AG09309 (cell line): Measurements from ENCODE around the gene PI4KA.

ENCODE experiments used
- DNase-seq: peaks from one replicate; pipeline ENCODE4 v3.0.0-alpha.2; 2010; ENCODE audit warnings: low read depth
- H3K4me3 ChIP-seq: 2 replicates; pipeline ENCODE4 v1.5.1; 2011; ENCODE audit warnings: mild to moderate bottlenecking, low read depth, low read length, moderate library complexity; ENCODE audit not compliant: control insufficient read depth
- TF ChIP-seq, protein P1 (sequence below): IDR thresholded peaks from 2 replicates; pipeline ENCODE4 v1.5.1; 2011; ENCODE audit warnings: mild to moderate bottlenecking, low read depth, low read length, inconsistent platforms; ENCODE audit not compliant: insufficient read depth, control insufficient read depth; ENCODE audit errors: missing control alignments

PI4KA gene

GRCh38 chr22:20659920-20660319, 198.7 kb downstream of the PI4KA start:
- DNase-seq = no peak
- H3K4me3 ChIP-seq = no peak overlapping the region
- TF ChIP-seq, protein P1, sequence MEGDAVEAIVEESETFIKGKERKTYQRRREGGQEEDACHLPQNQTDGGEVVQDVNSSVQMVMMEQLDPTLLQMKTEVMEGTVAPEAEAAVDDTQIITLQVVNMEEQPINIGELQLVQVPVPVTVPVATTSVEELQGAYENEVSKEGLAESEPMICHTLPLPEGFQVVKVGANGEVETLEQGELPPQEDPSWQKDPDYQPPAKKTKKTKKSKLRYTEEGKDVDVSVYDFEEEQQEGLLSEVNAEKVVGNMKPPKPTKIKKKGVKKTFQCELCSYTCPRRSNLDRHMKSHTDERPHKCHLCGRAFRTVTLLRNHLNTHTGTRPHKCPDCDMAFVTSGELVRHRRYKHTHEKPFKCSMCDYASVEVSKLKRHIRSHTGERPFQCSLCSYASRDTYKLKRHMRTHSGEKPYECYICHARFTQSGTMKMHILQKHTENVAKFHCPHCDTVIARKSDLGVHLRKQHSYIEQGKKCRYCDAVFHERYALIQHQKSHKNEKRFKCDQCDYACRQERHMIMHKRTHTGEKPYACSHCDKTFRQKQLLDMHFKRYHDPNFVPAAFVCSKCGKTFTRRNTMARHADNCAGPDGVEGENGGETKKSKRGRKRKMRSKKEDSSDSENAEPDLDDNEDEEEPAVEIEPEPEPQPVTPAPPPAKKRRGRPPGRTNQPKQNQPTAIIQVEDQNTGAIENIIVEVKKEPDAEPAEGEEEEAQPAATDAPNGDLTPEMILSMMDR = no peak

DNA sequence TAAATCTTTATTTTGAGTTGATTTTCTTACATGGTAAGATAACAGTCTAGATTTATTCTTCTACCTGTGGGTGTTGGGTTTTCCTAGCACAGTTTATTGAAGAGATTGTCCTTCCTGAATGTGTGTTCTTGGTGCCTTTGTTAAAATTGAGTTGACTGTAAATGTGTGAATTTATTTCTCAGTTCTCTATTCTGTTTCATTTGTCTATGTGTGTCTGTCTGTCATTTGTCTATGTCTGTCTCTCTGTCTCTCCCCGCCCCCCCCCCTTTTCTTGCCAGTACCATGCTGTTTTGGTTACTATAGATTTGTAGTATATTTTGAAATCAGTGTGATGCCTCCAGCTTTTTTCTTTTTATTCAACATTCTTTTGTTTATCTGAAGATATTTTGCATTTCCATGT, 199.4 kb downstream of the PI4KA start:
- no peak for DNase-seq
- TF ChIP-seq, protein P1 = no peak
- H3K4me3 ChIP-seq = no peak overlapping the region

- no peak for DNase-seq
- TF ChIP-seq, protein P1 = no peak
- H3K4me3 ChIP-seq = no peak overlapping the region
These were observed 200.0 kb downstream of the PI4KA start for GRCh38 chr22:20658433-20659222.

- DNase-seq = no peak
- TF ChIP-seq, protein P1 = no peak
- no peak overlapping the region for H3K4me3 ChIP-seq
These were observed 200.6 kb downstream of the PI4KA start for GRCh38 chr22:20657963-20658362.
